T-cell (primary cell): Measurements from ENCODE around the gene ADGRG2. TPM values are rescaled to one million over a fixed set of nuclear protein-coding genes. Genes with fewer than 3 reads are reported as not detected.

Source experiments
- ATAC-seq, 4 experiments: fragments of 200-7000 bp in 3 of 4; fragments of 150-1000 bp in 1 of 4; cut with Tn5 transposase; replicated peaks in 1 of 4; 1 replicate in 3 of 4; 2 replicates in 1 of 4; pipeline ENCODE4 v1.10.0; 2021; ENCODE audit warnings: moderate library complexity in 3 of 4, mild to moderate bottlenecking in 2 of 4, moderate number of reproducible peaks in 1 of 4
- CTCF ChIA-PET, 2 donors: fragments of 300-600 bp; sonication (Branson Sonifier 250); formaldehyde crosslinking; loops; one replicate each; lab custom pipeline; 2022; ENCODE audit warnings: antibody characterized with exemption in 2 of 2; lab: Charles Lee
- POLR2A ChIA-PET, 2 donors: fragments of 300-600 bp; sonication (Branson Sonifier 250); formaldehyde crosslinking; loops; one replicate each; lab custom pipeline; 2022; ENCODE audit warnings: antibody characterized with exemption in 2 of 2; lab: Charles Lee
- DNase-seq, 35 experiments: peaks; one replicate each; pipeline versions ENCODE4 v3.0.0 to v3.0.0-alpha.2; 2013 to 2023
- H3K27ac ChIP-seq: one replicate; pipeline ENCODE4 v1.5.1; 2013; ENCODE audit warnings: low read length
- H3K27me3 ChIP-seq, 2 experiments: replicated peaks in 1 of 2; 1 replicate in 1 of 2; 2 replicates in 1 of 2; pipeline versions ENCODE4 v1.6.1 to v1.7.0; 2013; ENCODE audit warnings: low read length in 1 of 2, mixed read lengths in 1 of 2; ENCODE audit not compliant: control insufficient read depth in 2 of 2, insufficient read depth in 2 of 2; ENCODE audit errors: extremely low read depth in 1 of 2
- H3K36me3 ChIP-seq, 2 donors: 1 replicate in 1 of 2; 2 replicates in 1 of 2; pipeline versions ENCODE4 v1.6.1 to v1.7.0; 2013; ENCODE audit warnings: low read length in 1 of 2; ENCODE audit not compliant: control insufficient read depth in 2 of 2, insufficient read depth in 1 of 2; ENCODE audit errors: extremely low read depth in 1 of 2
- H3K4me1 ChIP-seq, 2 experiments: 1 replicate in 1 of 2; 2 replicates in 1 of 2; pipeline versions ENCODE4 v1.6.1 to v1.7.0; 2013; ENCODE audit warnings: low read length in 2 of 2, mixed read lengths in 1 of 2; ENCODE audit not compliant: insufficient read depth in 2 of 2, control insufficient read depth in 1 of 2; ENCODE audit errors: extremely low read depth in 1 of 2
- H3K4me3 ChIP-seq, 2 donors: 1 replicate in 1 of 2; 2 replicates in 1 of 2; pipeline versions ENCODE4 v1.5.1 to v1.7.0; 2013; ENCODE audit warnings: mild to moderate bottlenecking in 2 of 2, low read length in 1 of 2, moderate library complexity in 1 of 2; ENCODE audit not compliant: control insufficient read depth in 1 of 2; ENCODE audit errors: extremely low read depth in 1 of 2
- H3K9me3 ChIP-seq: 2 replicates; pipeline ENCODE4 v1.7.0; 2013
- H3K27ac Mint-ChIP-seq, 2 donors: one replicate each; pipeline ENCODE4 v1.8.0; 2020 to 2021; ENCODE audit warnings: mild to moderate bottlenecking in 2 of 2, mixed read lengths in 2 of 2
- H3K27me3 Mint-ChIP-seq, 2 donors: one replicate each; pipeline ENCODE4 v1.8.0; 2021 to 2022; ENCODE audit warnings: mixed read lengths in 2 of 2
- H3K36me3 Mint-ChIP-seq: one replicate; pipeline ENCODE4 v1.8.0; 2021; ENCODE audit warnings: mixed read lengths
- H3K4me1 Mint-ChIP-seq, 3 donors: one replicate each; pipeline ENCODE4 v1.8.0; 2020 to 2022; ENCODE audit warnings: mixed read lengths in 3 of 3, mild to moderate bottlenecking in 1 of 3
- H3K4me3 Mint-ChIP-seq, 3 donors: one replicate each; pipeline ENCODE4 v1.8.0; 2020 to 2022; ENCODE audit warnings: mild to moderate bottlenecking in 3 of 3, mixed read lengths in 3 of 3, moderate library complexity in 3 of 3
- H3K9me3 Mint-ChIP-seq, 3 donors: one replicate each; pipeline ENCODE4 v1.8.0; 2020 to 2022; ENCODE audit warnings: mixed read lengths in 3 of 3
- WGBS: methylation state at CpG from one replicate; pipeline ENCODE4 v1.1.5; 2013; ENCODE audit warnings: missing lambda C conversion rate; ENCODE audit not compliant: insufficient coverage; 5-methylcytosine and 5-hydroxymethylcytosine counted together
- total RNA-seq, 35 experiments: library from RNA in 6 of 35; stranded (reverse) in 6 of 35; fragments of 120-200 nt in 1 of 35; gene quantifications; one replicate each; pipeline versions ENCODE4 v1.2.1 to v1.2.4 and lab custom pipeline; 2013 to 2026

Gene ADGRG2
- total RNA-seq, 5 donors from 2014 or later (not counting 1 experiment from before 2014, with no cell fraction given) = not detected

DNA sequence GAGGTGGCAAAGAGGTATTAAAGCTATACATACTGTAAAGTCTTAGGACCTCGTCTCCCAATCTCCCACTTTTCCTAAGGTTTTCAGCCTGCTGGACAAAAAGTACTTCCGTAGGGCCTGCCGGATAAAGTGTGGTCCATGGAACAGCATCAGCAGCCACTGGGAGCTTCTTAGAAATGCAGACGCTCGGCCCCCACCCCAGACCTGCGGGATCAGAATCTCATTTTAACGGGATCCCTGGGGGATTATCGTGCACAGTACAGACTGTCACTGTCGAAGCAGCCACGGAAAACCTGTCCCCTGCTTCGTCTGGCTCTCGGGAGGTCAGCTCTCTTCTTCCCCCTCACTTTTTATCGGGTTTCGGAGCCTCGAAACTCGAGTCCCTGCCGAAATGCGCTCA is 802 bp downstream of the ADGRG2 start:
- 9% methylated on average over 17 of the region's 18 CpGs for WGBS
- Histone ChIP-seq H3K27ac (no peak overlapping the region), H3K4me3 (no peak overlapping the region), H3K9me3 (no peaks in the 10 kb centered on the region), H3K36me3 (no peaks in the 10 kb centered on the region), H3K4me1 (no peaks in the 10 kb centered on the region), H3K27me3 (peaks cover 18 to 19% of the 10 kb centered on the region in 2 experiments)
- Mint-ChIP-seq H3K4me1 (peaks cover 0 to 4% (median 0%) of the 10 kb centered on the region in 3 donors), H3K27me3 (peaks cover 41 to 48% of the 10 kb centered on the region in 2 donors), H3K27ac (no peak overlapping the region), H3K36me3 (no peaks in the 10 kb centered on the region), H3K4me3 (peak overlapping the region in 1 of 3 donors; percentile 12), H3K9me3 (no peaks in the 10 kb centered on the region)
- DNase-seq (no peak), ATAC-seq (no peak)
- ChIA-PET CTCF (no interaction called here), POLR2A (no interaction called here)

GRCh38 chrX:19110642-19111041 is 11.6 kb downstream of the ADGRG2 start:
- ChIA-PET CTCF (no interaction called here), POLR2A (no interaction called here)
- no peak overlapping the region for H3K27ac Mint-ChIP-seq
- no peak overlapping the region for H3K4me3 ChIP-seq
- no peak overlapping the region for H3K27ac ChIP-seq
- no peaks in the 10 kb centered on the region for H3K4me1 ChIP-seq
- no peaks in the 10 kb centered on the region for H3K36me3 ChIP-seq
- DNase-seq (no peak), ATAC-seq (no peak)
- no CpG with 5 or more reads among the region's 2 CpGs for WGBS
- H3K27me3 Mint-ChIP-seq = peaks cover 35 to 43% of the 10 kb centered on the region in 2 donors
- no peaks in the 10 kb centered on the region for H3K9me3 ChIP-seq
- no peak overlapping the region for H3K4me3 Mint-ChIP-seq
- peaks cover 0 to 5% (median 0%) of the 10 kb centered on the region in 3 donors for H3K9me3 Mint-ChIP-seq
- H3K4me1 Mint-ChIP-seq = no peaks in the 10 kb centered on the region
- peaks cover 3% of the 10 kb centered on the region in 2 experiments for H3K27me3 ChIP-seq
- H3K36me3 Mint-ChIP-seq = no peaks in the 10 kb centered on the region

DNA sequence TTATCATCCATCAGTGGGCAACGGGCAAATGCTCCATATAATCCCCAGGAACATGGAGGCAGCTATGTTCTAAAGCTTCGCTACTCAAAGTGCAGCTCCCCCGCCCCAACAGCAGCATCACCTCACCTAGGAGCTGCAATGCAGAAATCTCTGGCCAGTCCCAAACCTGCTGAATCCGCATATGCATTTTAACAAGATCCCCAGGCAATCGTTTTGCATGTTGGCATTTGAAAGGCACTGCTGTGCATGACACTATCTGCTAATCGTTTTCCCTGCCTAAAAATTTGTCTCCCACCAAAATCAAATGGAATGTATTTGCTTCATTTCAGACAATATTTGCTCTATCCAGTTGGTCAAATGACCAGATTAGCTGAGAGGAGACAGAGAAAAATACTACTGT is 15.2 kb downstream of the ADGRG2 start:
- Histone ChIP-seq H3K9me3 (no peaks in the 10 kb centered on the region), H3K36me3 (no peaks in the 10 kb centered on the region), H3K27ac (no peak overlapping the region), H3K4me1 (no peaks in the 10 kb centered on the region), H3K4me3 (no peak overlapping the region), H3K27me3 (peaks cover 3% of the 10 kb centered on the region in 2 experiments)
- Mint-ChIP-seq H3K36me3 (no peaks in the 10 kb centered on the region), H3K4me3 (no peak overlapping the region), H3K27ac (no peak overlapping the region), H3K4me1 (no peaks in the 10 kb centered on the region), H3K9me3 (peaks cover 0 to 5% (median 0%) of the 10 kb centered on the region in 3 donors), H3K27me3 (peaks cover 33 to 49% of the 10 kb centered on the region in 2 donors)
- POLR2A ChIA-PET = no interaction called here
- CTCF ChIA-PET = no interaction called here
- ATAC-seq = no peak
- no peak for DNase-seq
- 19% methylated on average over 3 of the region's 6 CpGs for WGBS

DNA sequence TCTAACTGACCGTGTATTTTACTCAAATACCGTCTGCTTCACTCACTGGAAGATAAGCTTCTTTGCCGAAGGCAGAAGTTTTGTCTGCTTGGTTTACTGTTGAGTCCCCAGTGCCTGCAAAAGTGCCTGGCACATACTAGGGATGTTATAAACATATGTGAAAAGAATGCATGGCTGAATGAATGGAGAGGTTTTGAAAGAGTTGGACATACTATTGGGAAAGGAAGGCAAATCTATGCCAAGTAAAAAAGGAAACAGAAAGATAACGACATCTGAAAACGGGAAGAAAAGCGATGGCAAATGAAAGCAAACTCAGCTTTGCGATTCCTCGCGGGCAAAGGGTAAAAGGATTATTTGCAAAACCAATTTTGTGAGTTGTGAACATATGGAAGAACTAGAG is 21.7 kb downstream of the ADGRG2 start:
- Histone ChIP-seq H3K4me3 (no peak overlapping the region), H3K4me1 (no peaks in the 10 kb centered on the region), H3K9me3 (no peaks in the 10 kb centered on the region), H3K27me3 (no peaks in the 10 kb centered on the region), H3K36me3 (no peaks in the 10 kb centered on the region), H3K27ac (no peak overlapping the region)
- no peaks in the 10 kb centered on the region for H3K36me3 Mint-ChIP-seq
- POLR2A ChIA-PET = no interaction called here
- ATAC-seq (no peak), DNase-seq (no peak)
- H3K4me1 Mint-ChIP-seq = no peaks in the 10 kb centered on the region
- WGBS = no CpG with 5 or more reads among the region's 9 CpGs
- no peak overlapping the region for H3K27ac Mint-ChIP-seq
- H3K4me3 Mint-ChIP-seq = no peak overlapping the region
- peaks cover 2 to 12% of the 10 kb centered on the region in 2 donors for H3K27me3 Mint-ChIP-seq
- CTCF ChIA-PET = interaction anchor here in 1 of 2 donors (0.5 to 0.6 kb wide), 2 partner anchors 279 to 728 kb away, joined by 4 to 6 read pairs; no protein-coding TSS in a partner anchor
- peaks cover 0 to 3% (median 2%) of the 10 kb centered on the region in 3 donors for H3K9me3 Mint-ChIP-seq

GRCh38 chrX:19097553-19098283 is 24.6 kb downstream of the ADGRG2 start:
- ChIA-PET CTCF (no interaction called here), POLR2A (no interaction called here)
- Histone ChIP-seq H3K36me3 (no peaks in the 10 kb centered on the region), H3K9me3 (no peaks in the 10 kb centered on the region), H3K27ac (no peak overlapping the region), H3K27me3 (no peaks in the 10 kb centered on the region), H3K4me1 (no peaks in the 10 kb centered on the region), H3K4me3 (no peak overlapping the region)
- Mint-ChIP-seq H3K9me3 (peaks cover 0 to 3% (median 2%) of the 10 kb centered on the region in 3 donors), H3K27ac (no peak overlapping the region), H3K4me1 (no peaks in the 10 kb centered on the region), H3K36me3 (no peaks in the 10 kb centered on the region), H3K27me3 (peaks cover 0 to 3% of the 10 kb centered on the region in 2 donors), H3K4me3 (no peak overlapping the region)
- no peak for DNase-seq
- ATAC-seq = no peak
- WGBS = no CpG with 5 or more reads among the region's 12 CpGs

- no CpG with 5 or more reads among the region's 2 CpGs for WGBS
- no peaks in the 10 kb centered on the region for H3K9me3 ChIP-seq
- Mint-ChIP-seq H3K9me3 (peaks cover 2 to 7% (median 3%) of the 10 kb centered on the region in 3 donors), H3K27ac (no peak overlapping the region), H3K36me3 (no peaks in the 10 kb centered on the region), H3K4me3 (no peak overlapping the region), H3K4me1 (no peaks in the 10 kb centered on the region), H3K27me3 (peaks cover 3 to 10% of the 10 kb centered on the region in 2 donors)
- H3K27me3 ChIP-seq = no peaks in the 10 kb centered on the region
- no peak for DNase-seq
- H3K27ac ChIP-seq = no peak overlapping the region
- ATAC-seq = no peak
- H3K4me3 ChIP-seq = no peak overlapping the region
- POLR2A ChIA-PET = no interaction called here
- H3K36me3 ChIP-seq = no peaks in the 10 kb centered on the region
- H3K4me1 ChIP-seq = no peaks in the 10 kb centered on the region
- CTCF ChIA-PET = no interaction called here
Measured at GRCh38 chrX:19096586-19096985, 25.7 kb downstream of the ADGRG2 start.
